HG03066 (cell line): ENCODE measurements around the gene CHST1.

Experiments
- ATAC-seq: cut with Tn5 transposase; IDR thresholded peaks from one replicate; pipeline ENCODE4 v1.9.1; 2021; ENCODE audit warnings: low read depth; ENCODE audit not compliant: unreplicated experiment

CHST1 gene

GRCh38 chr11:45661439-45662055 lies 3.9 kb downstream of the CHST1 start:
- no peak for ATAC-seq

- no peak for ATAC-seq
These were observed 4.5 kb downstream of the CHST1 start for GRCh38 chr11:45660729-45661438.

GRCh38 chr11:45659818-45660160 lies 5.6 kb downstream of the CHST1 start:
- ATAC-seq: no peak

GRCh38 chr11:45659031-45659817 lies 6.2 kb downstream of the CHST1 start:
- ATAC-seq: no peak

DNA sequence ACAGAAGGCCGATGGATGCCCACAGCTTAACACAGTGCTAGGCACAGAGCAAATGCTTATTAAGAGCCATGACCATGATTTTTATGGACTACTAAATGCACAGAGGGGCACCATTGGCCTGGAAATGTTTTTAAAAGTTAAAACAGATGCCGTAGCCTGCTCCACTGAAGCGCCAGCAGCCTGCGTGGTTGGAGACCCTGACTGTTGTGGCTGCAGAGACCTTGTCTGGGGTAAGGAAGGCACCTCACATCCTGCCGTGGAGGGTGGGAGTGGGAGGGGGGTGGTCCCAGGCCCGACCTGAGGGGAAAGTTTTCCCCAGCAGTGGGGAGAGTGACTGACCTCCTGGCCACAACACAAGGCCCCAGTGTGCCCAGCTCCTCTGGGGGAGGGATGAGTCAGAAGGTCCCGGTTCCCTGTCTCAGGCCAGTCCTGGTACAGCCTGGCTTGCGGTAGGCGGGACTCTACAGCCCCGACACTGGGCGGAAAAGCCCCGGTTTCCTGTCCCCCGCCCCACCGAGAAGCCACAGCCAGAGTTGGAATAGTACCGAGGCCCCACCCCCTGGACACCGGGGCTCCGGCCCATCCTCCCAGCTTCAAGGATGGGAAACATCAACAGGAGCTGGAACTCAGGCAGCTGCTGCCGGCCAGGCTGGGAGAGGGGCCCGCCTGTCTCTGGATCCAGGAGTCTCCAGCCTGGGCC lies 7.0 kb downstream of the CHST1 start:
- no peak for ATAC-seq

- ATAC-seq: no peak
These were observed 7.7 kb downstream of the CHST1 start for GRCh38 chr11:45657496-45658260.

GRCh38 chr11:45655831-45656230 lies 9.6 kb downstream of the CHST1 start:
- ATAC-seq: no peak

- peak; percentile 51 for ATAC-seq
These were observed 10.1 kb downstream of the CHST1 start for GRCh38 chr11:45655347-45655756.

DNA sequence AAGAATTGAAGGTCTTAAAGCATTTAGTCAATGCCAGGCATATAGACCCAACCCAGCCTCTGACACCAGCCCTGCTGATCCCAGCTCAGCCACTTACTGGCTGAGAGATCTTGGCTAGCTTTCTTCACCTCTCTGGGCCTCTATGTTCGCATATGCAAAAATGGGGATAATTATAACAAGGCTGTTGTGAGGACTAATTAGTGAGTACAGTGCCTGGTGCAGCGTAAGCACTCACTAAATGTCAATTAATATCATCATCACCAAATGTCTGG lies 10.5 kb downstream of the CHST1 start:
- ATAC-seq: no peak

DNA sequence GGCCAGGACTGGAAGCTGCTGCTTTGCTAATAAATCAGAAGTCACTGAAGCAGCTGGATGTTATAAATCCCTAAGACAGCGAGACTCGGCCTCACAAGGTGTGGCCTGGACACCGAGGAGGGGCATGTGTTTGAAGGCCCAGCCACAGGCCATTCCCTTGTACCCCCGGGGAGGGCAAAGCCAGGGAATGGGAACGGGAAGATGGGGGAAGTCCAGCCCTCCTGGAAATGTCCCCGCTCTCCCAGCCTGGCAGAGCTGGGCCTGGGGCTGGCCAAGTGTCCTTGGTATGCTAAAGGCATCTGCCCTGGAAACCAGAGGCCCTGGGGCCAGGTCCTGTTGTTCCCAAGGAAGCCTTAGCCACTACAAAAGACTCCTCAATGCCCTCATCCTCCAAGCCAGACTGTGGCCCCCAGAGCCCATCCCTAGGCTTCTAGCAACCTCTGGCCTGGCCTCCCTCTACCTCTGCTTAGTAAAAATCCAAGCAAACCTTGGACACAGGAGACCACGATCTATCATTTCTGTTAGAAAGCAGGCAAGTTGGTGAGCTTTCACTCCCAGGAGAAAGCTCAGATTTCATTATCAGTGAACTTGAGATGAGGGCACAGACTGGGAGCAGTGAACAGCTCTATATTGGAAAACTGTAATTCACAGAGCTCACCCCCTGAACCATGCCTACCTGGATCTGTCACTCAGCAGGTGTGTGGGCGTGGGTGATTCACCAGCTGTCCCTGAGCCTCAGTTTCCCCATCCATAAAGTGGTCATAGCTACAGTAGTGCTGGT lies 11.0 kb downstream of the CHST1 start:
- no peak for ATAC-seq

DNA sequence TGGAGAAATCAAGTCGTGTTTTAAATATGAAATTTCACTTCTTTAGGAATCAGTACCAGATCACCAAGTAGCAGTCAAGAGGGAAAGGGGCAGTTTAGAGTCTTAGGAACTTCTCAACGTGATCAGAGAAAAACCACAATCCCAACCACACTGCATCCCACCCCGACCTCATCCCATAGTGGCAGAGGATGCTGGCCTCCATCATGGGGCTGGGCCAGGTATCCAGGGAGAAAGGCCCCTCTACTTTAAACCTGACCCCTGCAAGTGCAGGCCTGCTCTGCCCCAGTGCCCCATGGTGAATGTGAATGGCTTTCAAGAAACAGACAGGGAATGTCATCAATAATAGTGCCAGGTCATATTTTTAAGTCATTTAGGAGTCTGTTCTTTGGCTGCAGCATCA lies 12.1 kb downstream of the CHST1 start:
- ATAC-seq: no peak

GRCh38 chr11:45652781-45653180 lies 12.6 kb downstream of the CHST1 start:
- no peak for ATAC-seq

DNA sequence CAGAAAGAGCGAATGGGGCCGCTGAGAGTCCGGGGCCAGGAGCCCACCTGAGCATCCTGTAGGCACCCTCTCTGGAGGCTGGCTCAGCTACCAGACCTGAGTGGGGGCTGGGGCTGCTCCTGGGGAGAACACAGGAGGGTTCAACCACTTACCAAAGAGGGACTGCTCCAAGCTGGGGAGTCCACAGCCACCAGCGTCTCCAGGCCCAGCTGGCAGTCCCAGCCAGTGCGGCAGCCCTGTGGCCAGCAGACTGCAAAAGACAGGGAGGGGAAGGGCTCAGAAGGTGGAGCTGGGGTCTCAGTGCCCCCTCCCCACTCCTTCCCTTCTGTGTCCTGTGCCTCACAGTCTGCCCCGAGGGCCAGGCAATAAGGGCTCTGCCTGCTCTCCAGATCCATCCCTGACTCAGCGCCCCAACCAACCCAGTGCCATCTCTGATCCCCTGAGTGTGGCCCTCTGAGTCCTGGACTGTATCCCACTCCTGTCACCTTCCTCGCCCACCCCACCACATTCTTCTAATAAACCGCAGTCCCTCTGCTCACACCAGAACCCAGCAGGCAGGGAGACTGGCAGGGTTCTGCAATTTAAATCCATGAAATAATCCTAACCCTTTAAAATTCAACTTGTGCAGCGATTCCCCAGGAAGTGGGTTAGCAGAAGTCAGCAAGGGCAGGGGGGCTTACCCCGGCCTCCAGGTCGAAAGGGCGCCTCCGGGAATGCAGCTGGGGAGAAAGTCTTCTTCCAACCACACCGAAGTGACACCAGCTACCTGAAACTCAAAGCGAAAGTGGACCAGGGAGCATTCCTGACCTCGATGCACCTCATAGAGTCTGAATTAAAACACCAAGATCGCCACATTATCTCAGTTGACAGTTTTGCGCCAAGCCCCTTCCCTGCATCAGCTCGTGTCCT lies 13.3 kb downstream of the CHST1 start:
- ATAC-seq: no peak

- no peak for ATAC-seq
These were observed 14.3 kb downstream of the CHST1 start for GRCh38 chr11:45651156-45651555.

DNA sequence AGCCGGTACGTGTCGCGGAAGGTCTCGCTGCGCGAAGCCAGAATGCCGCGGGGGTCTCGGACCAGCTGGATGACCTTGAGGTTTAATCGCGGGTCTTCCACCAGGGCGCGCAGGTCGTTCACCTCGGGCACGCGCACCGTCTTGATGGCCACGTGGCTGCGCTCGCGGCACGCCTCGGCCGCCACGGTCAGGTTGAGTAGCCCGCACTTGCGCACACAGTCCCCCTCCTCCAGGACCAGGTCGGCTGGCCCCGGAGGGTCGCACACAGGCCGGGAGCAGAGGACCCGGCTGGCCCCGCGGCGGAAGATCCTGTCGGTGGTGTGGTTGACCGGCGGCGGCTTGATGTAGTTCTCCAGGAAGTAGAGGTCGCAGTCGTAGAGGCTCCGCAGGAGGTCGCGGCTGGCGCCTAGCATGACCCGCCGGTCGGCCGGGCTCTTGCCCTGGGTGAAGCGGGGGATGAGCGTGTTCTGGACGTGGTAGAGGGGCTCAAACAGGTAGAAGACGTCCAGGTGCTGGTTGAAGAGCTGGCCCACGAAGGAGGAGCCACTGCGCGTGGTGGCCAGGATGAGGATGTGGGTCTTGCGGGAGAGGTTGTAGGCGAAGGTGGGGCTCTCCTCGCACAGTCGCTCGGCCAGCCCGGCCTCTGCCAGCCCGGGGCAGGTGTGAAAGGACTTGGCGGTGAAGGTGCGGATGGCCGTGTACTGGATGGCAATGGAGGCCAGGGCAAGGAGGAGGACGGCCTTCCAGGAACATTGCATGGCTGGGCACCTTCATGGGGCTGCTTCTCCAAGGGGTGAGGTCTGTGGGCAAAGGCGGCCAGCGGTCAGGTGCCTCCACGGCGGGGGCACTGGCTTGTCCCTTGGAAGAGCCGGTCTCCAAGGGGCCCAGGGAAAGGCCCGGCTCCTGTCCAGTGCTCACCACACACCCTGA lies 15.0 kb downstream of the CHST1 start:
- no peak for ATAC-seq

DNA sequence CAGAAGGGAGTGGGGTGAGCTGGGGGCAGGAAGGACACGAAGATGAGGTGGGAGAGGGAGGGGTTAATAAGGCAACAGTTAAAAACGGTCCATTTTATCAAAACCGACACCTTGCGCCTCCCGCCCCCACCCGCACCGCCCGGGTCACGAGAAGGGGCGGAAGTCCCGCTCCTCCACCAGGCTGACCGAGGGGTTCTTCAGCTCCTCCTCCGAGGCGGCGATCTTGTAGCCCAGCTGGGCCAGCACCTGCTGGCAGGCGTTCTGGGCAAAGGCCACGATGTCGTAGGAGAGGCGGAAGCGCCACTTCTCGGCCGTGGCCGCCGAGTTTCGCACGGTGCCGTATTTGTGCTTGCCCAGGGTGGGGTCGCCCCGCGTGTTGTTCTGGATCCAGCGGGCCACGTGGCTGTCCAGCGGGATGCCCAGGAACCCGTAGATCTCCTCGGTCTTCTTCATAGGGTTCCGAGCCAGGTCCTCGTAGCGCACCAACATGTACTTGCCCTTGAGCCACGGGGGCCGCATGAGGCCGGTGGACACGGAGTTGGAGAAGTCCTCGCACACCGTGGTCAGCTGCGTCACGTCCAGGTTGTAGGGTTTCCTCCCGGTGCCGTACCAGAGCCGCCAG lies 15.8 kb downstream of the CHST1 start:
- no peak for ATAC-seq

GRCh38 chr11:45648931-45649330 lies 16.5 kb downstream of the CHST1 start:
- ATAC-seq: no peak
